ENCODE data around the gene MRPL14. TPM values are rescaled to one million over a fixed set of nuclear protein-coding genes. Genes with fewer than 3 reads are reported as not detected.

MRPL14 gene
- total and polyA plus RNA-seq, 4 donors, result 70.8 to 219 (median 101) TPM

- Histone ChIP-seq H3K9ac (ENCODE audit: insufficient read depth in 1 of 2, low read length in 2 of 2) (no peak overlapping the region), H3K9me3 (ENCODE audit: control insufficient read depth in 4 of 4, insufficient read depth in 3 of 4, low read length in 3 of 4) (no peaks in the 10 kb centered on the region), H3K4me3 (no peak overlapping the region), H3K27ac (ENCODE audit: low read depth in 1 of 2, low read length in 1 of 2) (peak overlapping the region in 1 of 2 donors; percentile 64), H3K4me1 (ENCODE audit: control insufficient read depth in 5 of 5, insufficient read depth in 5 of 5, low read length in 5 of 5) (peaks cover 4 to 60% (median 13%) of the 10 kb centered on the region in 5 donors), H3K36me3 (ENCODE audit: control insufficient read depth in 4 of 4, insufficient read depth in 4 of 4, low read length in 4 of 4) (no peaks in the 10 kb centered on the region), H3K27me3 (ENCODE audit: control insufficient read depth in 3 of 3, insufficient read depth in 3 of 3, low read length in 2 of 3) (no peaks in the 10 kb centered on the region)
- ATAC-seq (ENCODE audit: insufficient read depth, low FRiP score), result peak; percentile 55
- 0 to 1% methylated on average over 13 of the region's 13 CpGs for WGBS, 2 donors
- peak; percentile 63 for TF ChIP-seq CTCF (IDR thresholded peaks at IDR 0.05; ENCODE audit: control extremely low read depth, extremely low read depth)
- DNase-seq, result peak; percentile 89 to 94 (median 94)
These were observed 52.8 kb downstream of the MRPL14 start for GRCh38 chr6:44074439-44074812.

GRCh38 chr6:44073612-44074438 is 53.4 kb downstream of the MRPL14 start:
- Histone ChIP-seq H3K4me1 (ENCODE audit: control insufficient read depth in 5 of 5, insufficient read depth in 5 of 5, low read length in 5 of 5) (peaks cover 4 to 60% (median 13%) of the 10 kb centered on the region in 5 donors), H3K36me3 (ENCODE audit: control insufficient read depth in 4 of 4, insufficient read depth in 4 of 4, low read length in 4 of 4) (no peaks in the 10 kb centered on the region), H3K9me3 (ENCODE audit: control insufficient read depth in 4 of 4, insufficient read depth in 3 of 4, low read length in 3 of 4) (no peaks in the 10 kb centered on the region), H3K9ac (ENCODE audit: insufficient read depth in 1 of 2, low read length in 2 of 2) (no peak overlapping the region), H3K27ac (ENCODE audit: low read depth in 1 of 2, low read length in 1 of 2) (peak overlapping the region in 1 of 2 donors; percentile 64), H3K27me3 (ENCODE audit: control insufficient read depth in 3 of 3, insufficient read depth in 3 of 3, low read length in 2 of 3) (no peaks in the 10 kb centered on the region), H3K4me3 (peak overlapping the region; percentile 5)
- TF ChIP-seq CTCF (IDR thresholded peaks at IDR 0.05; ENCODE audit: control extremely low read depth, extremely low read depth), result no peak
- WGBS, 2 donors, result 19 to 32% methylated on average over 14 to 25 of the region's 25 CpGs
- DNase-seq (peak; percentile 75 to 85 (median 80)), ATAC-seq (ENCODE audit: insufficient read depth, low FRiP score) (no peak)

GRCh38 chr6:44072959-44073611 is 54.2 kb downstream of the MRPL14 start:
- Histone ChIP-seq H3K9me3 (ENCODE audit: control insufficient read depth in 4 of 4, insufficient read depth in 3 of 4, low read length in 3 of 4) (no peaks in the 10 kb centered on the region), H3K36me3 (ENCODE audit: control insufficient read depth in 4 of 4, insufficient read depth in 4 of 4, low read length in 4 of 4) (no peaks in the 10 kb centered on the region), H3K4me1 (ENCODE audit: control insufficient read depth in 5 of 5, insufficient read depth in 5 of 5, low read length in 5 of 5) (peaks cover 4 to 60% (median 13%) of the 10 kb centered on the region in 5 donors), H3K4me3 (peak overlapping the region; percentile 25), H3K27ac (ENCODE audit: low read depth in 1 of 2, low read length in 1 of 2) (peak overlapping the region in 1 of 2 donors; percentile 67), H3K9ac (ENCODE audit: insufficient read depth in 1 of 2, low read length in 2 of 2) (peak overlapping the region; percentile 31 to 72), H3K27me3 (ENCODE audit: control insufficient read depth in 3 of 3, insufficient read depth in 3 of 3, low read length in 2 of 3) (no peaks in the 10 kb centered on the region)
- no peak for TF ChIP-seq CTCF (IDR thresholded peaks at IDR 0.05; ENCODE audit: control extremely low read depth, extremely low read depth)
- peak; percentile 97 to 98 (median 98) for DNase-seq
- peak; percentile 78 for ATAC-seq (ENCODE audit: insufficient read depth, low FRiP score)
- 3% methylated on average over 45 to 55 of the region's 55 CpGs for WGBS, 2 donors

All from lung (tissue), 12 donors.